ENCODE measurements around the gene CIDEC. TPM values are rescaled to one million over a fixed set of nuclear protein-coding genes. Genes with fewer than 3 reads are reported as not detected.

CIDEC gene
- total and polyA plus RNA-seq, 2 of the 13 experiments (the other 11 are each of a cell fraction or from before 2014, with no cell fraction given), result 2.5 to 10.4 TPM

DNA sequence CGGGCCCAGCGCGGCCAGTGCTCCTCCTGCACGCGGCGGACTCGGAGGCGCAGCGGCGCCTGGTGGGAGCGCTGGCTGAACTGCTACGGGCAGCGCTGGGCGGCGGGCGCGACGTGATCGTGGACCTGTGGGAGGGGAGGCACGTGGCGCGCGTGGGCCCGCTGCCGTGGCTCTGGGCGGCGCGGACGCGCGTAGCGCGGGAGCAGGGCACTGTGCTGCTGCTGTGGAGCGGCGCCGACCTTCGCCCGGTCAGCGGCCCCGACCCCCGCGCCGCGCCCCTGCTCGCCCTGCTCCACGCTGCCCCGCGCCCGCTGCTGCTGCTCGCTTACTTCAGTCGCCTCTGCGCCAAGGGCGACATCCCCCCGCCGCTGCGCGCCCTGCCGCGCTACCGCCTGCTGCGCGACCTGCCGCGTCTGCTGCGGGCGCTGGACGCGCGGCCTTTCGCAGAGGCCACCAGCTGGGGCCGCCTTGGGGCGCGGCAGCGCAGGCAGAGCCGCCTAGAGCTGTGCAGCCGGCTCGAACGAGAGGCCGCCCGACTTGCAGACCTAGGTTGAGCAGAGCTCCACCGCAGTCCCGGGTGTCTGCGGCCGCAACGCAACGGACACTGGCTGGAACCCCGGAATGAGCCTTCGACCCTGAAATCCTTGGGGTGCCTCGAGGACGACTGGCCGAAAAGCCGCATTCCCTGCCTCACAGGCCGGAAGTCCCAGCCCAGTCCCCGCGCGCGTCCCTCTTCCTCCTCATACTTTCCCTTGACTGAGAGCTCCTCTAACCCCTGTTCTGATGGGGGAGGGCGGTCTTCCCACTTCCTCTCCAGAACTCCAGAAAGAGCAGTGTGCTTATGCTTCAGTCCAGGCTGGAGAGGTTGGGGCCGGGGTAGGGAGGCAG, 35.4 kb upstream of the CIDEC start (continued):
- TF ChIP-seq, protein P1, sequence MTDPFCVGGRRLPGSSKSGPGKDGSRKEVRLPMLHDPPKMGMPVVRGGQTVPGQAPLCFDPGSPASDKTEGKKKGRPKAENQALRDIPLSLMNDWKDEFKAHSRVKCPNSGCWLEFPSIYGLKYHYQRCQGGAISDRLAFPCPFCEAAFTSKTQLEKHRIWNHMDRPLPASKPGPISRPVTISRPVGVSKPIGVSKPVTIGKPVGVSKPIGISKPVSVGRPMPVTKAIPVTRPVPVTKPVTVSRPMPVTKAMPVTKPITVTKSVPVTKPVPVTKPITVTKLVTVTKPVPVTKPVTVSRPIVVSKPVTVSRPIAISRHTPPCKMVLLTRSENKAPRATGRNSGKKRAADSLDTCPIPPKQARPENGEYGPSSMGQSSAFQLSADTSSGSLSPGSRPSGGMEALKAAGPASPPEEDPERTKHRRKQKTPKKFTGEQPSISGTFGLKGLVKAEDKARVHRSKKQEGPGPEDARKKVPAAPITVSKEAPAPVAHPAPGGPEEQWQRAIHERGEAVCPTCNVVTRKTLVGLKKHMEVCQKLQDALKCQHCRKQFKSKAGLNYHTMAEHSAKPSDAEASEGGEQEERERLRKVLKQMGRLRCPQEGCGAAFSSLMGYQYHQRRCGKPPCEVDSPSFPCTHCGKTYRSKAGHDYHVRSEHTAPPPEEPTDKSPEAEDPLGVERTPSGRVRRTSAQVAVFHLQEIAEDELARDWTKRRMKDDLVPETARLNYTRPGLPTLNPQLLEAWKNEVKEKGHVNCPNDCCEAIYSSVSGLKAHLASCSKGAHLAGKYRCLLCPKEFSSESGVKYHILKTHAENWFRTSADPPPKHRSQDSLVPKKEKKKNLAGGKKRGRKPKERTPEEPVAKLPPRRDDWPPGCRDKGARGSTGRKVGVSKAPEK (CRISPR knock-in tag; IDR thresholded peaks at IDR 0.05; ENCODE audit: borderline replicate concordance), result no peak
- TF ChIP-seq ISX (CRISPR knock-in tag; conservative IDR thresholded peaks at IDR 0.05) (peak; percentile 36; the same call in 1 of the 2 replicates), HOXA5 (CRISPR knock-in tag; IDR thresholded peaks at IDR 0.05) (peak; percentile 59; the same call in 1 of the 2 replicates), RARG (CRISPR knock-in tag; IDR thresholded peaks at IDR 0.05; ENCODE audit: low read depth) (no peak), MEIS2 (CRISPR knock-in tag; IDR thresholded peaks at IDR 0.05) (peak; percentile 94), ZSCAN9 (CRISPR knock-in tag; IDR thresholded peaks at IDR 0.05; ENCODE audit: borderline replicate concordance) (peak; percentile 47; the same call in 1 of the 2 replicates), ZNF776 (CRISPR knock-in tag; IDR thresholded peaks at IDR 0.05) (peak; percentile 75; the same call in 1 of the 2 replicates), ZNF138 (CRISPR knock-in tag; IDR thresholded peaks at IDR 0.05; ENCODE audit: low read depth) (peak; percentile 75; the same call in 1 of the 2 replicates), SMC3 (IDR thresholded peaks at IDR 0.05; ENCODE audit: low read length) (no peak), SP5 (CRISPR knock-in tag; IDR thresholded peaks at IDR 0.05; ENCODE audit: borderline replicate concordance, low read depth) (no peak), SATB2 (CRISPR knock-in tag; IDR thresholded peaks at IDR 0.05) (no peak), YEATS4 (CRISPR knock-in tag; IDR thresholded peaks at IDR 0.05; ENCODE audit: borderline replicate concordance) (peak; percentile 72; the same call in 1 of the 2 replicates), ZKSCAN1 (IDR thresholded peaks at IDR 0.05; ENCODE audit: low read length) (no peak)
- TF ChIP-seq, protein P2, sequence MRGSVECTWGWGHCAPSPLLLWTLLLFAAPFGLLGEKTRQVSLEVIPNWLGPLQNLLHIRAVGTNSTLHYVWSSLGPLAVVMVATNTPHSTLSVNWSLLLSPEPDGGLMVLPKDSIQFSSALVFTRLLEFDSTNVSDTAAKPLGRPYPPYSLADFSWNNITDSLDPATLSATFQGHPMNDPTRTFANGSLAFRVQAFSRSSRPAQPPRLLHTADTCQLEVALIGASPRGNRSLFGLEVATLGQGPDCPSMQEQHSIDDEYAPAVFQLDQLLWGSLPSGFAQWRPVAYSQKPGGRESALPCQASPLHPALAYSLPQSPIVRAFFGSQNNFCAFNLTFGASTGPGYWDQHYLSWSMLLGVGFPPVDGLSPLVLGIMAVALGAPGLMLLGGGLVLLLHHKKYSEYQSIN (CRISPR knock-in tag; IDR thresholded peaks at IDR 0.05; ENCODE audit: borderline replicate concordance), result no peak; the same call in 1 of the 2 replicates
- TF ChIP-seq, protein P3, sequence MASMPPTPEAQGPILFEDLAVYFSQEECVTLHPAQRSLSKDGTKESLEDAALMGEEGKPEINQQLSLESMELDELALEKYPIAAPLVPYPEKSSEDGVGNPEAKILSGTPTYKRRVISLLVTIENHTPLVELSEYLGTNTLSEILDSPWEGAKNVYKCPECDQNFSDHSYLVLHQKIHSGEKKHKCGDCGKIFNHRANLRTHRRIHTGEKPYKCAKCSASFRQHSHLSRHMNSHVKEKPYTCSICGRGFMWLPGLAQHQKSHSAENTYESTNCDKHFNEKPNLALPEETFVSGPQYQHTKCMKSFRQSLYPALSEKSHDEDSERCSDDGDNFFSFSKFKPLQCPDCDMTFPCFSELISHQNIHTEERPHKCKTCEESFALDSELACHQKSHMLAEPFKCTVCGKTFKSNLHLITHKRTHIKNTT (CRISPR knock-in tag; IDR thresholded peaks at IDR 0.05), result no peak
- TF ChIP-seq, protein P4, sequence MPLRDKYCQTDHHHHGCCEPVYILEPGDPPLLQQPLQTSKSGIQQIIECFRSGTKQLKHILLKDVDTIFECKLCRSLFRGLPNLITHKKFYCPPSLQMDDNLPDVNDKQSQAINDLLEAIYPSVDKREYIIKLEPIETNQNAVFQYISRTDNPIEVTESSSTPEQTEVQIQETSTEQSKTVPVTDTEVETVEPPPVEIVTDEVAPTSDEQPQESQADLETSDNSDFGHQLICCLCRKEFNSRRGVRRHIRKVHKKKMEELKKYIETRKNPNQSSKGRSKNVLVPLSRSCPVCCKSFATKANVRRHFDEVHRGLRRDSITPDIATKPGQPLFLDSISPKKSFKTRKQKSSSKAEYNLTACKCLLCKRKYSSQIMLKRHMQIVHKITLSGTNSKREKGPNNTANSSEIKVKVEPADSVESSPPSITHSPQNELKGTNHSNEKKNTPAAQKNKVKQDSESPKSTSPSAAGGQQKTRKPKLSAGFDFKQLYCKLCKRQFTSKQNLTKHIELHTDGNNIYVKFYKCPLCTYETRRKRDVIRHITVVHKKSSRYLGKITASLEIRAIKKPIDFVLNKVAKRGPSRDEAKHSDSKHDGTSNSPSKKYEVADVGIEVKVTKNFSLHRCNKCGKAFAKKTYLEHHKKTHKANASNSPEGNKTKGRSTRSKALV (CRISPR knock-in tag; IDR thresholded peaks at IDR 0.05), result peak; percentile 70; the same call in 1 of the 2 replicates
- TF ChIP-seq, protein P5, sequence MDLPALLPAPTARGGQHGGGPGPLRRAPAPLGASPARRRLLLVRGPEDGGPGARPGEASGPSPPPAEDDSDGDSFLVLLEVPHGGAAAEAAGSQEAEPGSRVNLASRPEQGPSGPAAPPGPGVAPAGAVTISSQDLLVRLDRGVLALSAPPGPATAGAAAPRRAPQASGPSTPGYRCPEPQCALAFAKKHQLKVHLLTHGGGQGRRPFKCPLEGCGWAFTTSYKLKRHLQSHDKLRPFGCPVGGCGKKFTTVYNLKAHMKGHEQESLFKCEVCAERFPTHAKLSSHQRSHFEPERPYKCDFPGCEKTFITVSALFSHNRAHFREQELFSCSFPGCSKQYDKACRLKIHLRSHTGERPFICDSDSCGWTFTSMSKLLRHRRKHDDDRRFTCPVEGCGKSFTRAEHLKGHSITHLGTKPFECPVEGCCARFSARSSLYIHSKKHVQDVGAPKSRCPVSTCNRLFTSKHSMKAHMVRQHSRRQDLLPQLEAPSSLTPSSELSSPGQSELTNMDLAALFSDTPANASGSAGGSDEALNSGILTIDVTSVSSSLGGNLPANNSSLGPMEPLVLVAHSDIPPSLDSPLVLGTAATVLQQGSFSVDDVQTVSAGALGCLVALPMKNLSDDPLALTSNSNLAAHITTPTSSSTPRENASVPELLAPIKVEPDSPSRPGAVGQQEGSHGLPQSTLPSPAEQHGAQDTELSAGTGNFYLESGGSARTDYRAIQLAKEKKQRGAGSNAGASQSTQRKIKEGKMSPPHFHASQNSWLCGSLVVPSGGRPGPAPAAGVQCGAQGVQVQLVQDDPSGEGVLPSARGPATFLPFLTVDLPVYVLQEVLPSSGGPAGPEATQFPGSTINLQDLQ (CRISPR knock-in tag; IDR thresholded peaks at IDR 0.05), result peak; percentile 38; the same call in 1 of the 2 replicates
- TF ChIP-seq, protein P6, sequence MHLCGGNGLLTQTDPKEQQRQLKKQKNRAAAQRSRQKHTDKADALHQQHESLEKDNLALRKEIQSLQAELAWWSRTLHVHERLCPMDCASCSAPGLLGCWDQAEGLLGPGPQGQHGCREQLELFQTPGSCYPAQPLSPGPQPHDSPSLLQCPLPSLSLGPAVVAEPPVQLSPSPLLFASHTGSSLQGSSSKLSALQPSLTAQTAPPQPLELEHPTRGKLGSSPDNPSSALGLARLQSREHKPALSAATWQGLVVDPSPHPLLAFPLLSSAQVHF (CRISPR knock-in tag; IDR thresholded peaks at IDR 0.05), result peak; percentile 85

All from HepG2 (cell line).